Measurements from ENCODE around the gene HPF1. TPM values are rescaled to one million over a fixed set of nuclear protein-coding genes. Genes with fewer than 3 reads are reported as not detected.
"Not testable (repeated sequence)": the region's sequence is repeated elsewhere in the genome, so short reads cannot be mapped to it uniquely, and the experiment has no call there.

The HPF1 gene
- 38.1 and 53.2 TPM in 2 replicates for total RNA-seq (2014; rRNA removed; shearing (Covaris generic))

DNA sequence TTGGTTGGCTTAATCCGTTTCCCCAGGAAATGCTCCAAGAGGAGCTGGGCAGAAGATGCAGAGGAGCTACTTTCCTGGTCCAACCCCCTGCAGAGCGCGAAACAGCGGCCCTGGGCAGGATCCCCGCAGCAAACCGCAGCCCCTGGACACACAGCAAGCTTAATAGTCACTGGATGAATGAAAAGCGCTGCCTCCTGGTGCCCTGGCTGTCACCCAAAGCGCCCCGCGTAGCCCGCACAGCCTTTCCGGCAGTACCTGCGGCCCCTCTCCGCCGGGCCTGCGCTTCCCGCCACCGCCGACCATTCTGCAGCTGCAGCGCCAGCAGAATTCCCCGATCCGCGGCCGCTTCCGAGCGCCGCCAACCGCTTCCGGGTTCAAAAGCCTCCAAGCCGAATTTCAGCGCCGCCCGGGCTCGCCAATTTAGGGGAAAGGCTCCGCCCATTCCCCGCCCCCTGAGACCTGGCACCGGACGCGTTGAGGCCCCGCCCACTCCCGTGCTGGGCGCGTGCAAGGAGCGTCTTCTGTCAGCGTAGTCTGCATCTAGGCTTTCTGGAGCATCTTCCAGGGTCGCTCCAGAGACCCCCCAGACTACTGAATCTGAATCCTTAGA is at the start of gene HPF1:
HPF1 (minus strand) TSS at position 370 of the 610 bp plus-strand sequence; CDS start at position 303, 67 bp downstream.
- DNase-seq (ENCODE audit: low read depth), result peak; percentile 84

DNA sequence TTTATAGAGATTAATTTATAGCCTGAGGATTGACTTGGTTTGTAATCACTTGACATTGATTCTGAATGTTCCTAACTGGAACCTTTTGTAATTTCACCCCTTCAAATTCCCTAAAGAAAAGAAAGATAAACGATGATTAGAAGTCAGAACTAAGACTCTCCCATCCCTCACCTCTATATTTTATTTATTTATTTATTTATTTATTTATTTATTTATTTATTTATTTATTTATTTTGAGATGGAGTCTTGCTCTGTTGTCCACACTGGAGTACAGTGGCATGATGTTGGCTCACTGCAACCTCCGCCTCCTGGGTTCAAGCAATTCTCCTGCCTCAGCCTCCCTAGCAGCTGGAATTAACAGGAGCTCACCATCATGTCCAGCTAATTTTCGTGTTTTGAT is 49.0 kb upstream of the HPF1 start:
- not testable (repeated sequence) for DNase-seq (ENCODE audit: low read depth)

DNA sequence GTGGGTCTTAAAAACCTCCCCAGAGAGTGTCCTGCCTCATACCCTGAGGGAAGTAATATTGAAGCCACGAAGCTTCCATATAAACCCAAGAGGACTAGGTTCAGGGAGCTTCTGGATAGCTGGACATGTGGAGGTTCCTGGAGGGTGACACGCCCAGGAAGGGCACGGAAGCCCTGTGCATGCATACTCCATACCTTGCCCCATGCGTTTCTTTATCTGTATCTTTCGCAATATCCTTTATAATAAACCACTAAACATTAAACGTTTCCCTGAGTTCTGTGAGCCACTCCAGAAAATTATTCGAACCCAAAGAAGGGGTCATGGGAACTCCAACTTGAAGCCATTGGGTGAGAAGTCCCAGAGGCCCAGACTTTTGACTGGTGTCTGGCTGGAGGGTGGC is 45.7 kb upstream of the HPF1 start:
- no peak for DNase-seq (ENCODE audit: low read depth)

DNA sequence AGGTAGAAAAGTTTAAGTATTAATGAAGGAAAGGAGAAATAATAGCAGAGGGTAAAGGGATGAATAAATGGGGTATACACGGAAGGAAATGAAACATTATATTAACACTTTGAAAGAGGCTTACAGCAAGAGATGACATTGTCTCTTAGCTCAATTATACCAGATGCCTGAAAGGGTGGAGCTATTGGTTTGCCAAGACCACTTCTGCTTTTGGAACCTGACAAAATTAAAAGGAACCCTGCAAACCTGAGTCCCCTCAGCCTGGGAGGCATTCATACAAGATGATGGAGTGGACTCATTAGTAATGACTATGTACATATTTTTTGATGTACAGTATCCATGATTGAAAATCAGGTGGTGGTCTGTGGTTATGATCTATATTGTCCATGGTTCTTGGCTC is 45.1 kb upstream of the HPF1 start:
- no peak for DNase-seq (ENCODE audit: low read depth)

DNA sequence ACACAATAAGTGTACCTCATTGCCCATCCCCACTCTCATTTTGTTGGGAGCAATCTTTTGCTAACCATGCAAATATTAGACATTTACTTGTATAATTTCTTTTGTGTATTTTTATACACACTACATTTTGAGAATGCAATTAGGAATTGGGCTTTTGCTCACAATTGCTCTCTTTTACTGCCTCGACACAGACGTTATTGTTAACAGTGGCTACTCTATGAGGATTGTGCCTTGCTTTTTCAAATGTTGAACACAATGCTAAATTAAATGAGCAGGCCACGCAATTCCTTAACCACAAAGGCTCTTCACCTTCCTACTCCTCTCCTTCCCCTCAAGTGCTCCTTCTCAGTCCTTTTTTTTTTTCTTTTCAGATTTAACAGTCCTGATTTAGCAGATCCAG is 42.8 kb upstream of the HPF1 start:
- DNase-seq (ENCODE audit: low read depth), result no peak

DNA sequence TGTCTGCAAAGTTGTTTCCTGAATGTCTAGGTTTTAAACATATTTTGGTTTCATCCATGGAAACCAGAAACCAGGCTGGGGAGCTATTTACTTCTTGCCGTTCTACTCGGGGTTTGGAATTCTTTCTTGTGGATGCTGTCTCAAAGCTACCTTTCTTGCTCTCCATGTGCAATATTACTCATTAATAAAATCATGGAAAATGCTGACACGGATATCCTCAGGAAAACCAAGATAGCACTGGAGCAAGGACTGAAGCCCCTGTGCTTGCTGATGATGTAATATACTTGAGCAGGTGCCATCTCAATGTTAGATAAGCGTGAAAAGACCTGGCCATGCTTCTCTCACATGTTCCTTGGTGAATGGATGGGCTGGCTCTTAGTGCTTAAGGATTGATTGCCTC is 41.5 kb upstream of the HPF1 start:
- no peak for DNase-seq (ENCODE audit: low read depth)

DNA sequence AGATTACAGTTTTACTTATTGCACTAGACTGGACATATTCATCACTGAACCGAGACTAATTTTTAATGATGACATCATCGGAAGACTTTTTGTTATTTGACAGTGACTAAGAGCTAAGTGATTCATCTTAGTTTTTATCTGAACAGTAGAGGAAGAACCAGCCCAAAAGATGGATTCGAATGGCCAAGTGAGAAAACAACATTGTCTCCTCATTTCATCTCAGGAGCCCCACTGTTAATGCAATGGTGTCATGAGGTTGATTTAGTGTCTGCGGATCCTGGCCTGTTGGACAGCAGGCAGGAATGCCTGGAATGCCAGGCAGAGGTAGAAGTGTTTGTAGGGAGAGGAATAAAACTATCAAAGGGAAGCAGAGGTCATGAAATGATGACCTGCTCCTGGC is 37.8 kb upstream of the HPF1 start:
- DNase-seq (ENCODE audit: low read depth), result peak; percentile 52

DNA sequence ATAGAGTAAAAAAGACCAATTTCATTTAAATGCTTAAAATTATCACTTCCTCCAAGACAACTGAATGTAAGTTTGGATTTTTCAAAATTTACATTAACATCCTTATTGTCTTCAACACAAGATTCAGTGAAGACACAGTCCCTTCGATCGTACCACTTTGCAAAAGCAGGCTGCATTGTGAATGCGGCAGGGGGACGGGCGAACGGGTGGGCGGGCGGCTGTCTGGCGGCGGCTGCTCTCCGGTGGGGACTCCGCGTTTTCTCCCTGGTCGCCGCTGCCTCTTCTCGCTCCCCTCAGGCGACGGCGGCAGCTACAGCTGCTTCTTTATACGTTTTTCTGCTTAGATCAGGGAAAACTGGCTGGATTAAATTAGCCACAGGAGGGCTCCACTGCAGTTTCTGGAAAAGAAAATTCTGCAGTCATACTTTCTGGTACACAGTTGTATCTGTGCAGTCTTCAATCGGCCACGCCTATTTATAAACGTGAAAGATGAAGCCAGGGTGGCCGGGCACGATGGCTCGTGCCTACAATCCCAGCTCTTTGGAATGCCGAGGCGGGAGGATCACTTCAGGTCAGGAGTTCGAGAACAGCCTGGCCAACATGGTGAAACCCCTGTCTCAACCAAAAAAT is 33.9 kb upstream of the HPF1 start:
- peak; percentile 79 for DNase-seq (ENCODE audit: low read depth)

DNA sequence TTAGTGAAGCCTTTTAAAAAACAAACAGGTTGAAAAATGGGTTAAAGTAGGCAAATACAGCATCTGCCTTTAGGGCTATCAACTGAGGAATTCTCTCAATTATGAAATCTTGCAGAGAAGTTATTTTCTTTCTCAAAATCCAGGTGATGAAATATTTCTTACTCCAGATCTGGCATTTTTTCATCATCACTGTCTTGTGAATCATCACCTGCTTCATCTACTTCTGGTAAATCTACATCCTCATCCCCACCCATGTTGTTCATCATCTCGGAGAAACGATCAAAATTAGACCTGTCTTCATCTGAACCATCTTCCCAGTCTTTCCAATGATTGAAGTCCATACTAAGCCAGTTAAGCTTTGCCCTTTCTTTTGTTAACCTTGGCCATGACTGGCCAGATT is 33.3 kb upstream of the HPF1 start:
- DNase-seq (ENCODE audit: low read depth), result no peak

DNA sequence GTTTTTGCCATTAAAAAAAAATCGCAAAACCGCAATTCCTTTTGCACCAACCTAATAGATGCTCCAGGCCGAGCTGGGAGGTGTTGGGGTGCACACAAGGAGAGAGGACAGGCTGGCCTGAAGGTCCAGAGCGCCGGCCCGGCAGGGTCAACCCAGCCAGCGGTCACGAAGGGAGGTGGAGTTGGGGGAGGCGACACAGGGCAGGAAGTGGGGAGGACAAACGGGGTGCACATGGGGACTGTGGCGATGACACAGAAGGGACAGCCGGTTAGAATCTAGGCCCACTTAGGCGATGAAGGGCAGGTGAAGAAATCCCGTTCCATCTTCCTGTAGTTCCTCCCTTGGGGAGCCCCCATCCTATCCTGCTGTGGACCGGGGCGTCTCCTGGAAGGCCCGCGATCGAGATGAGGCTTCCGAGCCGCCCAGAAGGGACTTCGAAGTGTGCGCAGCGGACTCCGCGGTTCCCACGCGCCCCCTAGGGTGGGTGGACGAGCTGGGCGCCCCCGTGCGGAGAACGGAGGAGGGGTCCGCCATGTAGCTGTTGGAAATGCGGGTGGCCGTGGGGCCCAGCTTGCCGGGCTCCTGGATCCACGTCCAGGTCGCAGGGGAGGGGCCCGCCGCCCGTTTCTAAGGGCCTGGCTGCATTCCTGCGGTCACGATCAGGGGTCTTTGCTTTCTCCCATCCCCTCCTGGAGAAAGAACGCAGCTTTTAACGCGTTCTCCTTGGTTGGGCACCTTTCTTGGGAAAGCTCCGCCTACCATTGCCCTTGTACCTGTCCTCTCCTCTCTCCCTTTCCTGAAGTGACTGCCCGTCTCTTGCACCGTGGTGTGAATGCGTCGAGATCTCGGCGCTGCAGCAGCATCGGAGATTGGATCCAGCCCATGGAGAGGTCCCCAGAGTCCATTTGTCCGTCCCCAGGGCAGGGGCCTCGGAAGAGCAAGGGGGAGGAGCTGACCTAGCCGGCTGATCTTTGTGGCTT is 17.0 kb upstream of the HPF1 start:
- DNase-seq (ENCODE audit: low read depth), result no peak

DNA sequence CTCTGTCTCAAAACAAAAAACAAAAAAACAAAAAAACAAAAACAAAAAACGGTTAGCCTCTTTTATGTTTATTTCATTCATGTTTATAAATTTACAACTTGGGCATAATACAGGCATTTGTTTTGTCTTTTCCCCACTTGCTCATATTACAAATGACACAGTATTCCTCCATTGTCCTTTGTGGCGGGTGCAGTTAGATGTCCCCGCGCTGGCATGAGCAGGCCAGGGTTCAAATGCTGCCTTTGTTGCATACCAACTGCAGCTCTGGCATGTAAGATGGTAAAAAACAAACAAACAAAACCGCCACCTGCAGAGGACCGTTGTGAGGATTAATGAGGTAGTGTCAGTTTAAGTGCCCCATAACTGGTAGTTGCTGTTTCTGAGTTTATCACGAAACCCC is 16.1 kb upstream of the HPF1 start:
- no peak for DNase-seq (ENCODE audit: low read depth)

DNA sequence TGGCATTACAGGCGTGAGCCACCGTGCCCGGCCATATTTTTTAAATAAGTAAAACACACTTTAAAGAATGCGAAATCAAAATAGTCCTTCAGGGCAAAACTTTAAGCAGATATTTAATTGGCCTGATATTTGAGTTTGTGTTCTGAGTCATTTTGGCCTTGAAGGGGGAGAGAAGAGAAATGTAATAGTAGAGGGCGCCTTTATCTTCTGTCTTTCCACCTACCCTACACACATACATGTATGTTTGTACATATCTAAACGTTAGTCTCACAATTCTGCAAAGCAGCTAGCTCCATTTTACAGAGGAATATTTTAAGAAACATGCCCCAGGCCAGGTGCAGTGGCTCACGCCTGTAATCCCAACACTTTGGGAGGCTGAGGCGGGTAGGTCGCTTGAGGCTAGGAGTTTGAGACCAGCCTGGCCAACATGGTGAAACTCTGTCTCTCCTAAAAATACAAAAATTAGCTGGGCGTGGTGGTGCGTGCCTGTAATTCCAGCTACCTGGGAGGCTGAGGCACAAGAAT is 13.9 kb upstream of the HPF1 start:
- not testable (repeated sequence) for DNase-seq (ENCODE audit: low read depth)

DNA sequence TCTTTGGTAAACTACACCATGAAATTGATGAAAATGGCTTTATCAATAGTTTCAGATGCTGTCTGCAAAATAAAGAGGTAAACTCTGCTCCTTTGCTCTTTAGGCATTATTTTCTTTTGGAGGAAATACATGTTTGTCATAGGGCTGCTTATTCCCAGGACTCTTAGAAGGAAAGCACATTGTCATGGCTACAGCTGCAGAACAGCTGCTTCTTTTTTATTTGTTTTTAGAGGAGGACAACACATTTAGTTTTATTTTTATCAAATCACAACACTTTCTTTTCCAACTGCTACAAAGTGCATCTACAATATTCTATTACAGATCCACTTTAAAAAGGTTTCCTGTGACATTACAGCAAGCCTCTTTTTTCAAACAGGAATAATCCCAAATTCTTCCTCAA is 12.7 kb upstream of the HPF1 start:
- no peak for DNase-seq (ENCODE audit: low read depth)

DNA sequence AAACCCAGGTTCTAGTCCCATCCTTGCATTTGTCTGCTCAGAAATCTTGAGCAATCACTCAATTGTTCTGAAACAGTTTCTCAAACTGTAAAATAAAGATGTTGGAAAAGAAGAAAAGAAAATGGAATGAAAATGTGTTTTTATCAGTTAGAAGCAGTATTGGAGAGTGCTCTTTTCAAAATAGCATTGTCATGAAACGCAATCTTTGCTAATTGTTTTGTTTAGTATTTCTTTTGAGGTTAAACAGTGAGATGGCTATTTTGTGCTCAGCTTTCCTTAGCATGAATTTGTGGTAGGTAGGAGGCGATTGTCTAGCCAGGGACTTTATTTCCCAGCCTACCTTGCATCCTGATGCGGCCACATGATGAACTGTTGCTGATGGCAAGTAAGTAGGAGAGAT is 10.6 kb upstream of the HPF1 start:
- no peak for DNase-seq (ENCODE audit: low read depth)

DNA sequence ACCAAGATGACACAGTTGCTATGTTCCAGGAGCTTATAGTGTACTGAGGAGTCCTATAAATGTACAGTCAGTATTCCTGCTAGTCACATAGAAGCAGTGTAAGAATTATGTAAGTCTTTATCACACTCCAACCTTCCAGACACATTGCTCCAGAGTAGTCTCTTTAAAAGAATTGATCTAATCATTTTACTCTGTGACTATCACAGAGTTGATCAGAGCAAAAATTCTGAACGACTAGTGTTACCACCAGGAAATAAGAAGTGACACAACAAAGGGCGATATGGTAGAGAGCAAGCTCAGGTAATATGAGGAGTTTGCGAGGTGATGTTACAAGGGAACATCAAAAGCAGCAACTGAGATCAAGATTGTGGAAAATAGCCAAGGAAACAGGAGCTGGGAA is 9.0 kb upstream of the HPF1 start:
- DNase-seq (ENCODE audit: low read depth), result no peak

DNA sequence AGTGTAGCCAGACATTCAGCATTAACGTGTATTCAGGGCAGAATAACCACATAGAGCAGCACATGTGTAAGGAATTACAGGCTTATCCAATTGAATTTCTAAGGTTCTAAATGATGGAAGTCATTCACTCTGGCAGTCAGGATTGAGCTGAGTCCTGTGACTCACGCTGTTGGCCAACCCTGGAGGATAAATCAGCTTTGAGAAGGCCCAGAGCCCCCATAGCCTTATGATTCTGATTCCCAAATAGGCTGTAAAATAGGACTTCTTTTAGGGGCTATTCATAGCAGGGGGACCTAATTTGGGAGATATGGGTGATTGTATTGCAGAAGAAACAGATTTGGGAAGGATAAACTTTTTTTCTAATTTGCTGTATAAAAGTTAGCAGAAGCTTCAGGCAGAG is 8.1 kb upstream of the HPF1 start:
- peak; percentile 67 for DNase-seq (ENCODE audit: low read depth)

DNA sequence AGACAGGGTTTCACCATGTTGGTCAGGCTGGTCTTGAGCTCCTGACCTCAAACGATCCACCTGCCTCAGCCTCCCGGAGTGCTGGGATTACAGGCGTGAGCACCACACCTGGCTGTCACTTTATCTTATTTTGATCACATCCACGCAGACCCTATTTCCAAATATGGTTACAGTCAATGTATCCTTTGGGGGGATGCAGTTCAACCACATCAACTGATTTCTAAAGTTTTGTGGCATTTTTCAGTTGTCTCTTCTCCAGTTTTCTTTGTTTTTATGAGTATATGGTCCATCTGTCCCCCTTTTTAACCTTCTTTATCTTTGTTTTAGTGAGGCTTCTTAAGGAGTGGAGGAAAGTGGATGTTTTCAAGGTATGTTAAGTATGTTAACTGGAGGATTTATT is 4.1 kb upstream of the HPF1 start:
- DNase-seq (ENCODE audit: low read depth), result no peak

DNA sequence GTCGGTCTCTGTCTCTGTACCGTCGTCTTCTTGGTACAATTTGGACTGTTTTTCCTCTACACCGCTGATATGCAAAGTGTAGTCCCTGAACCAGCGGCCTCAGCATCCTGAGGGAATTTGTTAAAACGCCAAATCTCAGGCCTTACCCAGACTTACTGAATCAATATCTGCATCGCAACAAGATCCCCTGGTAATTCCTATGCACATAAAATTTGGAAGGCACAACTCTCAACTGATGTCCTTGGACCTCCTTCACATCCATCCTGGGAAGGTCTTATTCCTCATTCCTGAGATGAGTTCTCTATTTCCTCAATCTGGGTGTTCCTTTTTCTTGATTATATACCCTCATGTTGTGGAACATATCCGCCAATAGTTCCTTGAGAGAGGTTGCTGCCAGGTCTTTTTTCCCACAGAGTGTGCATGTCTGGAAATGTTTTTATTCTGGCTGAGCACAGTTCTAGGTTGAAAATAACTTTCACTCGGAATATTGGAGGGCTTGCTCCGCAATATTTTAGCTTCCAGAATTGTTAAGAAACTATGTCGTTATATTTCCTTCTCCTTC is 738 bp upstream of the HPF1 start:
- DNase-seq (ENCODE audit: low read depth), result no peak

DNA sequence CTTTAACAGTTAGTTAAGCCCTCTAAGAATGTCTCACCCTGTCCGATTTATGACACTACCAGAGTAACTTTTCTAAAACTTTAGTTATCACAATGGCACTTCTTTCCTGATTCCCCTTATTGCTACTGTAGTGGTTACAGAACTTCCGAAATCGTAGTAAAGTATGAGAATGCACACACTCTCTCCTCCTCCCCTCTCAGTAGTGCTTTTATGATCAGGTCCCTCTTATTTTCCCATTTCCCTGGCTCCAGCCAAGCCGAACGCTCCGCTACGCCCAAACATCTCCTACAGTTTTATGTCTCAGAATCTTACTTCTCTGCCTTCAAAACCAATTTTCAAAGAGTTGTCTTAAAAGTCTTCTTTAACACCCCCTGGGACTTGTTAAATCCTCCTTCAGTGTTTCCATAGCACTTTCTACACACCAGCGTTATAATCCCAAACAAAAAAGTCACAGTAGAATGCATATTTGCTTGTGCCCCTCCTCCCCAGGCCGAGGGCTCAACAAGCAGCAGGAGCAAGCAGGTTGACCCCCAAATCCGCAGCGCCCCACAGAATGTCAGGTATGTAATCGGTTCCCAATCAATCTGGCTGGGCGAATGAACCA is 671 bp downstream of the HPF1 start:
- DNase-seq (ENCODE audit: low read depth), result no peak

DNA sequence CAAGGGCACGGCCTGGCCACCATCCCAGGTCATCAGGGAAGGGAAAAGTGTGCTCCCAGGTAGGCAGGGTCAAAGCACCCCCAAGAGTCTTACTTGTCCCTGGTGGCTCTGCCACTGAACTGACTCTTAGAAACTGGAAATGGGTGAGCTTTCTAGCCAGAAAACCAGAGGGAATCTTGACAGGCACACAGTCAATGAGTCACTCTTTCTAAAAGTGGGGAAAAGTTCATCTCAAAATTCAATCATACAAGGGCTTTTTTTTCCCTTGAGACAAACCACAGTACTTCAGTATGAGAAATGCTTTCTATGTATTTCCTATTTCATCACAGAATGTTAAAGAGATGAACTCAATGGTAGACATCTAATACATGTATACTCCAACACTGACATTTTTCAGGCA is 12.5 kb downstream of the HPF1 start:
- DNase-seq (ENCODE audit: low read depth), result peak; percentile 42

DNA sequence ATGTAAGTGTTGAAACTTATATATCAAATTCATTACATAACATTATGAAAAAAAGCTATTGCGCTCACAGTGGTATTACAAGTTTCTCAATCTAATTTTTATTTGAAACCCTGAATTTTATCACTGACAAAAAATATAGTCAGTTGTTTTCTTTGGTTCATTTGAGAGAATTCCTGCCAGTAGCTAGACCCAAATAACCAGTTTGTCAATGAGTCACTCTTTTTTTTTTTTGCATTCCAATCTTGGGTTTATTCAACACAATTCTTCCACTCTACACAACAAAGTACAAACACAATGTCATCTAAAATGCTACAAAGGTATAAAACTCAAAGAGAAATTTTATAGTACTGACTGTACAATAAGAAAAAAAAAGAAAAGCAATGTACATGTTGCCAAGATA is 13.1 kb downstream of the HPF1 start:
- DNase-seq (ENCODE audit: low read depth), result no peak

DNA sequence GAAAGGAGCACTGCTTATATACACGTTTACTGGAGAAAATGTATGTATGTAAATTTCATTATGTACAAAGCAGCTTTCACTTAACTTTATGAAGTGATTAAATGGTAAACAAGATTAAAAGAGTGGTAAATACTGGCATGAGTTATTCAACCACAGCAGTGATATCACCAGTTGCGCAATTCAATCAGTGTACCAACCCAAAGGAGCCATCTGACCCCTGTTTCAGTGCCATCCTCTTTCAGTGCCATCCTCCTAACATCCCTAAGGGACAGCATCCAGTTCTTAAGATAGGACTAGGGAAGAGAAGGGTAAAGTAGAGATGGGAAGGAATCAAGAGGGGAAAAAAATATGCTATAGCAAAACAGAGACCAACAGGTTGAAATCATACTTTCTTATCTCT is 16.2 kb downstream of the HPF1 start:
- no peak for DNase-seq (ENCODE audit: low read depth)

All from RPMI7951 (cell line).